Type B pancreatic cell (in vitro differentiated cells): ENCODE measurements around the gene GIGYF2. TPM values are rescaled to one million over a fixed set of nuclear protein-coding genes. Genes with fewer than 3 reads are reported as not detected.

Experiments
- DNase-seq: peaks from one replicate; pipeline ENCODE4 v3.0.0; 2021; ENCODE audit warnings: mixed read lengths; ENCODE audit not compliant: unreplicated experiment; ENCODE audit errors: extremely low spot score
- H3K27ac Mint-ChIP-seq: 2 replicates; pipeline ENCODE4 v1.8.0; 2021; ENCODE audit warnings: mild to moderate bottlenecking, mixed read lengths
- H3K27me3 Mint-ChIP-seq: 2 replicates; pipeline ENCODE4 v1.8.0; 2021; ENCODE audit warnings: mixed read lengths
- H3K36me3 Mint-ChIP-seq: 2 replicates; pipeline ENCODE4 v1.8.0; 2021; ENCODE audit warnings: mixed read lengths
- H3K4me1 Mint-ChIP-seq: one replicate; pipeline ENCODE4 v1.8.0; 2021; ENCODE audit warnings: mixed read lengths; ENCODE audit not compliant: unreplicated experiment
- H3K4me3 Mint-ChIP-seq: 2 replicates; pipeline ENCODE4 v1.8.0; 2021; ENCODE audit warnings: mild to moderate bottlenecking, mixed read lengths
- H3K9me3 Mint-ChIP-seq: 2 replicates; pipeline ENCODE4 v1.8.0; 2021; ENCODE audit warnings: mixed read lengths
- total RNA-seq: library from RNA; stranded (reverse); gene quantifications from 2 replicates; pipeline ENCODE4 v1.2.1, GENCODE V29; 2021; ENCODE audit warnings: low replicate concordance
- TF ChIP-seq, protein P1 (sequence below): fragments of 200-600 bp; sonication (generic); conservative IDR thresholded peaks from 2 replicates; pipeline ENCODE4 v1.5.0; 2021; ENCODE audit warnings: antibody characterized with exemption, mild to moderate bottlenecking

GIGYF2 gene
- total RNA-seq, 1 donor from 2014 or later, result 65.7 TPM

DNA sequence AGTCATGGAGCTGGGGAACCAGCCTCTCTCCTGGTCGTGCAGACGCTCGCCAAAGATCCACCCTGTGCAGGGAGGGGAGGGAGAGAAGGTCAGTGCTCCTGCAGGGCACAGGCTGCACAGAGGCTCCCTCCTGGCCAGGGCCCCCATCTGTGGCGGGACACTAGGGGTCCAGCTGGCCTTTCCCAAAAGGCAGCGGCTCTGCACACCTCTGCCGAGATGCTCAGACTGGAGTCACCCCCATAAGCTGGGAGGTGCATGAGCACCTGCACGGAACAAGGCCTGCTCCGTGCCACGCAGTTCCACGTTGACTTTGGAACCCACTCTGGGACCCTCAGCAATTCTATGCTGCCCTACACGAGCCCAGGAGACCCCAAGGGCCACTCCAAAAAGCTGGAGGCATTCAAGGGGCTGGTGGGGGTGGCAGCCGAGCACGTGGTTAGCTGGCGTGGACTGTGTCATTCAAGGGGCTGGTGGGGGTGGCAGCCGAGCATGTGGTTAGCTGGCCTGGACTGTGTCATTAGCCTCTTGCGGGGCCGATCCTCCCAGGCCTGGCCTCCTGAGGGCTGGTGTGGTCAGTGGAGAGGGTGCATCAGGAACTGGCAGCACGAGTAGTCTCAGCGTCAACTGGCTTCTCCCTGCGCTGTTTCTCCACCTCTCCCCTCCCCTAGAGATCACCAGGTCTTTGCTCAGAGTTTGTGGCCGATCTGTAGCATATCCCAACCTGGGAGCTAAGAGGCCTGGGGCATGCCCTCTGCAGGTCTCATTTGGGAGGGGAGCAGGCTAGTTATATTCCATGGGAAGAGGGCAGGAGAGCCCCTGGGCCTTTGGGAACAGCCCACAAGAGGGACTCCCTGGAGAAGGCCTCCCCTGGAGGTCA is 182.7 kb downstream of the GIGYF2 start:
- no peak overlapping the region for H3K27ac Mint-ChIP-seq
- TF ChIP-seq, protein P1, sequence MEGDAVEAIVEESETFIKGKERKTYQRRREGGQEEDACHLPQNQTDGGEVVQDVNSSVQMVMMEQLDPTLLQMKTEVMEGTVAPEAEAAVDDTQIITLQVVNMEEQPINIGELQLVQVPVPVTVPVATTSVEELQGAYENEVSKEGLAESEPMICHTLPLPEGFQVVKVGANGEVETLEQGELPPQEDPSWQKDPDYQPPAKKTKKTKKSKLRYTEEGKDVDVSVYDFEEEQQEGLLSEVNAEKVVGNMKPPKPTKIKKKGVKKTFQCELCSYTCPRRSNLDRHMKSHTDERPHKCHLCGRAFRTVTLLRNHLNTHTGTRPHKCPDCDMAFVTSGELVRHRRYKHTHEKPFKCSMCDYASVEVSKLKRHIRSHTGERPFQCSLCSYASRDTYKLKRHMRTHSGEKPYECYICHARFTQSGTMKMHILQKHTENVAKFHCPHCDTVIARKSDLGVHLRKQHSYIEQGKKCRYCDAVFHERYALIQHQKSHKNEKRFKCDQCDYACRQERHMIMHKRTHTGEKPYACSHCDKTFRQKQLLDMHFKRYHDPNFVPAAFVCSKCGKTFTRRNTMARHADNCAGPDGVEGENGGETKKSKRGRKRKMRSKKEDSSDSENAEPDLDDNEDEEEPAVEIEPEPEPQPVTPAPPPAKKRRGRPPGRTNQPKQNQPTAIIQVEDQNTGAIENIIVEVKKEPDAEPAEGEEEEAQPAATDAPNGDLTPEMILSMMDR, result no peak
- no peaks in the 10 kb centered on the region for H3K9me3 Mint-ChIP-seq
- H3K4me1 Mint-ChIP-seq, result no peaks in the 10 kb centered on the region
- H3K4me3 Mint-ChIP-seq, result no peak overlapping the region
- H3K27me3 Mint-ChIP-seq, result peaks cover 14% of the 10 kb centered on the region
- no peaks in the 10 kb centered on the region for H3K36me3 Mint-ChIP-seq
- DNase-seq, result no peak

DNA sequence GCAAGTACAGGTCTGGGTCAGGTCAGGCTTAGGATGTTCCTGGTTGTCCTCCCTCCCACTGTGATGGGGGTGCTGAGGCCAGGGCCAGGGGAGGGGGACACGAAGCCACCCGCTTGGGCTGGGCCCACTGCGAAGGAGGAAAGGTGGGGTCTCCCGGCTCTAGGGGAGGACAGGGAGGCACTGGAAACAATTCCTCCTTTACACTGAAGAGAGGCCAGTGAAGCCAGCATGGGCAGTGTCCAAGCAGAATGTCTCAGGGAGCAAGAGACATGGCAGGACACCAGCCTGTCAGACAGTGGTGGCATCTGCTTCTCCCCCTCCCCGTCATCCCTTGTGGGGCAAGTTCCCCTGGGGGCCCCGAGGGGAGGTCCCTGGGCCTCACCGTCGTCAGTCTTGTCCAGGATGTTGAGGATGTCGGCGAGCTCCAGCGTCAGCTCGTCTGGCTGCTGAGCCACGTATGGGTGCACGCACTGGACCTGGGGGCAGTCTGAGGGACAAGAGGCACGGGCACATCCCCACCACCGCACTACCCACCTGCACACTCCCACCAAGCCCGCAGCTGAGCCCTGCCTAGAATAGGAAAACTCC is 183.7 kb downstream of the GIGYF2 start:
- Mint-ChIP-seq H3K27me3 (peaks cover 5% of the 10 kb centered on the region), H3K4me1 (peaks cover under 1% of the 10 kb centered on the region), H3K4me3 (no peak overlapping the region), H3K9me3 (no peaks in the 10 kb centered on the region), H3K36me3 (no peaks in the 10 kb centered on the region), H3K27ac (no peak overlapping the region)
- TF ChIP-seq, protein P1, result no peak
- DNase-seq, result no peak

DNA sequence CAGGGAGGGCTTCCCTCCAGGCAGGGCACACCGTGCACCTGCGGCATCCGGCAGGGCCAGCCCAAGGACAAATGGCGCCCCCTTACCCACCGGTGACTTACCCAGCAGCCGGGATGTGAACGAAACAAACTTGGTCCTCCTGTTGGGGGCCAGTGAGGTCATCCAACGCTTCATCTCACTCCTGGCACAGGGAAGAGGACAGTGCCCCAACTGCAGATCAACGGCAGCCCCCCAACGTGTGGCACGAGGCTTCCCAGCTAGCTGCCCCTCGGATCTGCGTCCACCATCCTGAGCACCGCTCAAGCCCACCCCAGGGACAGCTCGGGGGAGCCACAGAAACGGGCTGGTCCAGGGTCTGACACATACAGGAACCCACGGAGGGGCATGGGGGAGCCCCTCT is 185.0 kb downstream of the GIGYF2 start:
- no peak for DNase-seq
- Mint-ChIP-seq H3K4me3 (no peak overlapping the region), H3K4me1 (peaks cover 6% of the 10 kb centered on the region), H3K36me3 (no peaks in the 10 kb centered on the region), H3K9me3 (no peaks in the 10 kb centered on the region), H3K27ac (no peak overlapping the region), H3K27me3 (peaks cover 5% of the 10 kb centered on the region)
- TF ChIP-seq, protein P1, result no peak

DNA sequence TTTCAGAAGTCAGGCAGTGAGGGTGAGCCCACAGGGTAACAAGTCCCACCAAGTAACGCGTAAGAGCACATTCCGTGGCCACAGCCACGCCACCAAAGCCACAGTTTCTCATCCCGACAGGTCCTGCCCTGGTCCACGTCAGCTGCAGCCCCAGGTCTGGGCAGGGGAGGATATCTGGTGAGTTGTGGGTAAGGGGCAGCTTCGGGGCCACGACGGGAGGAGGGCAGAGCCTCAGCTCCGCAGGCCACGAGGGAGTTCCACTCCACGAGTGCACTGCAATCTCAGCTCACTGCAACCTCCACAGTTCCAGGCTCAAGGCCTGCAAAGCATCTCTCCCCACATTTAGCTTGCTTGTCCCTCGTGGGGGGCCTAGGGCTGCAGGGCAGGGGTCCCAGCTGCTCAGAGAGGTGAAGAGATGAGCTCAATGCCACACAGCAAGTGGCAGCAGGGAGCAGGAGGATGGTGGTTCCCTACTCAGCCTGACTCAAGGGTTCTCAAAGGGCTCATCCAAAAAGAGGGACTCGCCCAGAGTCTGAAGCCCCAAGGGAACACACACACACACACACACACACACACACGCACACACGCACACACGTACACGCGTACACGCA is 185.5 kb downstream of the GIGYF2 start:
- H3K27me3 Mint-ChIP-seq, result peaks cover 3% of the 10 kb centered on the region
- no peak for DNase-seq
- TF ChIP-seq, protein P1, result no peak
- no peaks in the 10 kb centered on the region for H3K36me3 Mint-ChIP-seq
- no peak overlapping the region for H3K4me3 Mint-ChIP-seq
- no peaks in the 10 kb centered on the region for H3K9me3 Mint-ChIP-seq
- H3K27ac Mint-ChIP-seq, result no peak overlapping the region
- H3K4me1 Mint-ChIP-seq, result peaks cover 6% of the 10 kb centered on the region

DNA sequence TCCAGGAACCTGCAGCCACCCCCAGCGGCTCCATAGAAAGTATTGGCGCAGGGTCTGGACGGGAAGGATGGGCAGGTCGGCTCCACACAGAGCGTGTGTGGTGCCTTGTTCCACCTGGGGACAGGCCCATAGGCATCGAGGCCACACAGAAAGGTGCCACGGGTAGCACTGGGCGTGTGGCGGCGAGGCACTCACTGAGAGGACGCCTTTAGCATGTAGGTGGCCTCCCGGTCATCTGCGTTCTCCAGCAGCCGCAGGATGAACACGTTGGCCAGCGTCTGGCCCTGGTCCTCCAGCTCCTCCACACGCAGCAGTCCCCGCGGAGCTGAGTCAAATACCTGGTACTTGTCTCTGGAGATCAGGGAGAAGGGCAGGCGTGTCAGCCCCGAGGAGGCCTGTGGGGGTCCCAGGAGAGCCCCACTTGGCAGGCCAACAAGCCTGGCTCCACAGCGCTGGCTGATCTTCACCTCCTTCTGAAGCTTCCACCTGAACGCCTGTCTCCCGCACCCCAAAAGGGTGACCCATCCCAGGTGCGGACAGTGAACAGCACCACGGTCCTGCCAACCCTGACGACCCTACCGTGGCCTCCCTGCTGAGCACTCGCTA is 186.1 kb downstream of the GIGYF2 start:
- no peak for DNase-seq
- Mint-ChIP-seq H3K27me3 (no peaks in the 10 kb centered on the region), H3K4me3 (no peak overlapping the region), H3K27ac (no peak overlapping the region), H3K36me3 (no peaks in the 10 kb centered on the region), H3K9me3 (no peaks in the 10 kb centered on the region), H3K4me1 (peaks cover 6% of the 10 kb centered on the region)
- TF ChIP-seq, protein P1, result no peak
